Left colon (tissue), 2 donors: Measurements from ENCODE around the gene CNTN2. TPM values are rescaled to one million over a fixed set of nuclear protein-coding genes. Genes with fewer than 3 reads are reported as not detected.

Source experiments
- ATAC-seq: fragments of 200-7000 bp; cut with Tn5 transposase; one replicate; pipeline ENCODE4 v1.9.1; 2020; ENCODE audit warnings: mild to moderate bottlenecking, moderate library complexity
- DNase-seq, 2 donors: peaks; one replicate each; pipeline ENCODE4 v3.0.0-alpha.2; 2020
- intact Hi-C, 2 donors: fragments of 100-400 bp; cut with DNase I in 1 of 2; cut with micrococcal nuclease in 1 of 2; formaldehyde crosslinking; loops; one replicate each; pipeline versions ENCODE4 v1.11.2 to v1.14.0; 2022; cut with DNase I, micrococcal nuclease
- total RNA-seq, 2 donors: library from RNA; stranded (reverse); fragmentation: NEBNext Ultra II Directional; extraction: Animal tissue kit (Norgen Biotek cat#: 25700); gene quantifications; one replicate each; pipeline ENCODE4 v1.2.1, GENCODE V29; 2021
- donor health status: DM: no; HTN: no; CAD: no.
- donor health status: DM: yes; HTN: yes; CAD: no.

The CNTN2 gene
- total RNA-seq, 2 donors from 2014 or later, result 0.15 to 0.64 TPM

- DNase-seq (no peak), ATAC-seq (peak; percentile 61)
These were observed 23.3 kb downstream of the CNTN2 start for GRCh38 chr1:205066141-205066818.

GRCh38 chr1:205067031-205067430 lies 24.0 kb downstream of the CNTN2 start:
- intact Hi-C loops, result loop anchor here in 1 of 2 donors (5.0 kb wide), 1 partner anchor 80 kb away; no protein-coding TSS in a partner anchor
- DNase-seq (no peak), ATAC-seq (no peak)

More at GRCh38 chr1:205066141-205066818, 23.3 kb downstream of the CNTN2 start:
- intact Hi-C loops, result loop anchor here in 1 of 2 donors (5.0 kb wide), 1 partner anchor 79 kb away; no protein-coding TSS in a partner anchor

GRCh38 chr1:205068001-205068400 lies 25.0 kb downstream of the CNTN2 start:
- ATAC-seq (no peak), DNase-seq (no peak)
- intact Hi-C loops, result loop anchor here in 1 of 2 donors (5.0 kb wide), 1 partner anchor 81 kb away; no protein-coding TSS in a partner anchor

GRCh38 chr1:205068457-205069040 lies 25.5 kb downstream of the CNTN2 start:
- intact Hi-C loops, result loop anchor here in 1 of 2 donors (5.0 kb wide), 1 partner anchor 81 kb away; no protein-coding TSS in a partner anchor
- DNase-seq (no peak), ATAC-seq (no peak)

- intact Hi-C loops, result loop anchor here (5.0 to 10.0 kb wide), 2 partner anchors 82 to 85 kb away; no protein-coding TSS in a partner anchor
- no peak for DNase-seq
- ATAC-seq, result no peak
These were observed 26.5 kb downstream of the CNTN2 start for GRCh38 chr1:205069371-205070125.

- no peak for ATAC-seq
- intact Hi-C loops, result loop anchor here in 1 of 2 donors (10.0 kb wide), 1 partner anchor 86 kb away; no protein-coding TSS in a partner anchor
- no peak for DNase-seq
These were observed 28.0 kb downstream of the CNTN2 start for GRCh38 chr1:205071028-205071409.

- ATAC-seq, result no peak
- DNase-seq, result no peak
- intact Hi-C loops, result loop anchor here in 1 of 2 donors (10.0 kb wide), 1 partner anchor 87 kb away; no protein-coding TSS in a partner anchor
These were observed 28.8 kb downstream of the CNTN2 start for GRCh38 chr1:205071801-205072200.

- no peak for ATAC-seq
- intact Hi-C loops, result loop anchor here in 1 of 2 donors (10.0 kb wide), 1 partner anchor 87 kb away; no protein-coding TSS in a partner anchor
- DNase-seq, result no peak
These were observed 29.3 kb downstream of the CNTN2 start for GRCh38 chr1:205072286-205072685.

GRCh38 chr1:205072881-205073280 lies 29.9 kb downstream of the CNTN2 start:
- ATAC-seq, result no peak
- DNase-seq, result no peak
- intact Hi-C loops, result loop anchor here in 1 of 2 donors (10.0 kb wide), 1 partner anchor 88 kb away; no protein-coding TSS in a partner anchor

- intact Hi-C loops, result loop anchor here in 1 of 2 donors (10.0 kb wide), 1 partner anchor 89 kb away; no protein-coding TSS in a partner anchor
- ATAC-seq (no peak), DNase-seq (no peak)
These were observed 30.5 kb downstream of the CNTN2 start for GRCh38 chr1:205073511-205073910.

- DNase-seq (no peak), ATAC-seq (no peak)
- intact Hi-C loops, result loop anchor here in 1 of 2 donors (10.0 kb wide), 1 partner anchor 89 kb away; no protein-coding TSS in a partner anchor
These were observed 31.1 kb downstream of the CNTN2 start for GRCh38 chr1:205074084-205074483.

- intact Hi-C loops, result loop anchor here in 1 of 2 donors (10.0 kb wide), 1 partner anchor 90 kb away; no protein-coding TSS in a partner anchor
- DNase-seq (no peak), ATAC-seq (no peak)
These were observed 31.5 kb downstream of the CNTN2 start for GRCh38 chr1:205074513-205074912.

- DNase-seq, result no peak
- ATAC-seq, result no peak
- intact Hi-C loops, result loop anchor here in 1 of 2 donors (10.0 kb wide), 1 partner anchor 91 kb away; no protein-coding TSS in a partner anchor
These were observed 32.7 kb downstream of the CNTN2 start for GRCh38 chr1:205075642-205076155.

GRCh38 chr1:205076245-205076761 lies 33.3 kb downstream of the CNTN2 start:
- intact Hi-C loops, result loop anchor here in 1 of 2 donors (10.0 kb wide), 1 partner anchor 92 kb away; no protein-coding TSS in a partner anchor
- no peak for ATAC-seq
- DNase-seq, result no peak

GRCh38 chr1:205077158-205077933 lies 34.3 kb downstream of the CNTN2 start:
- ATAC-seq, result no peak

GRCh38 chr1:205077934-205078311 lies 34.9 kb downstream of the CNTN2 start:
- ATAC-seq (no peak), DNase-seq (no peak)
- intact Hi-C loops, result loop anchor here in 1 of 2 donors (10.0 kb wide), 1 partner anchor 93 kb away; no protein-coding TSS in a partner anchor

More at GRCh38 chr1:205077158-205077933, 34.3 kb downstream of the CNTN2 start:
- DNase-seq, result no peak
- intact Hi-C loops, result loop anchor here in 1 of 2 donors (10.0 kb wide), 1 partner anchor 93 kb away; no protein-coding TSS in a partner anchor

- intact Hi-C loops, result no loop called here
- no peak for ATAC-seq
- no peak for DNase-seq
These were observed 39.4 kb downstream of the CNTN2 start for GRCh38 chr1:205082431-205082830.
